ENCODE results near the gene SF1. TPM values are rescaled to one million over a fixed set of nuclear protein-coding genes. Genes with fewer than 3 reads are reported as not detected.

SF1 gene
- total RNA-seq, 1 donor from 2014 or later, result 269 TPM

DNA sequence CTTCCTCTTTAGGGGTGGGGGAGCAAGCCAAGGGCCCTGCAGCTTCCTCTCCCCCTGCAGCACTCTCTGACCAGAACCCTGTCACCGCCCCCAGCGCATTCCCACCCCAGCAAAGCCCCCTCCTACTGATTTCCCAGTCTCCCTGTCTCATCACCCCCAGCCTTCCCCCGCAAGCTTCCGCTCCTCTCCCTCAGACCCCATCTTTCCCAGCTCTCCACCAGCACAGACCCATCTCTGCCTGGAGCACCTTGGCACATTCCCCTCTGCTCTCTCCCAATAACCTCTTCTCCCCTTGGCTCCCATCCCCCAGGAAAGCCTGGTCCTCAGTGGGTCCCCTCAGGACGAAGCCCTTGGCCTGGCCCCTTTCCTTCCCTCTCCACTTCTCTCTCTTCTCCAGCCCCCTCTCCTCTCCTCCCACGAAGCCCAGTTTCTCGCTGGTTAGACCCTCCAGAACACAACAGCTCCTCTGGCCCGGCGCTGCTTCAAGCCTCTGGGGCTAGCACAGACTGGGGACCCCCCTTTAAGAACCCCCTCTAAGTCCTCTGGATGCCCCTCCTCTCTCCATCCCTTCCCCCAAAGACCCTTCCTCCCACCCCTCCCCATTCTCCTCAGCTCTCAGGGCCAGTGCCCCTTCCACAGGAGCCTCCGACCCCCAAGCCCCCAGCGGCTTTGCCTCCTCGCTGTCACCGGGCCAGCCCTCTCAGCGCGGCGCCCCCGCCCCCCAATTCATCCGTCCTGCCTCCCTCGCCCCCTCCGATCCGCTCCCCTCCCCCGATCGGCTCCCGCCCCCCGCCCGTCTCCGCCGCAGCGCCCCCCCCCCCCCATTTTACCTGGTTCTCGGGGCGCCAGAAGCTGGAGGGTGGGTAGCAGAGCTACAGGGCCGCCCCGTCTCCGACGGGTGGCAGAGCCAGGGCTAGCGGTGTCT is 55.9 kb downstream of the SF1 start:
- no peak overlapping the region for H3K4me3 ChIP-seq
- no peaks in the 10 kb centered on the region for H3K9me3 ChIP-seq
- peaks cover 9% of the 10 kb centered on the region for H3K4me1 ChIP-seq
- no peak for ATAC-seq
- no peaks in the 10 kb centered on the region for H3K36me3 ChIP-seq
- DNase-seq, result no peak
- intact Hi-C loops (cut with DNase I), result no loop called here
- peaks cover 48% of the 10 kb centered on the region for H3K27me3 ChIP-seq (ENCODE audit: low read depth)
- H3K27ac ChIP-seq, result no peak overlapping the region
- TF ChIP-seq CTCF (IDR thresholded peaks at IDR 0.05), result no peak

DNA sequence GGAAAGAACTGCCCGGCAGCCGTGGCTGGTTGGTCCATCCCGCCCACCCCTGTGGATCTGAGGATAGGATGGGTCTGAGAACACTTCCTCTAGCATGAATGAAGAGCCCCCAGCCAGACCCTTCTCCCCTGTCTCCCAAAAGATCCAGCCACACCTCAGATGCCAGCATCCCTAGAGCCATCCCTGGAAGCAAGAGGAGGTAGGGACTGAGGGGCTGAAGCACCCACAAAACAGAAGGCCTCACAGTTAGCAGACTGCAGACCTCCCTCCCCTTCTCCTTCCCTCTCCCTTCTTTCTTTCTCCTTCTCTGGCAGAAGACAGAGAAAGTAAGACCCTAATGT is 57.0 kb downstream of the SF1 start:
- Histone ChIP-seq H3K36me3 (no peaks in the 10 kb centered on the region), H3K27ac (no peak overlapping the region), H3K9me3 (no peaks in the 10 kb centered on the region), H3K27me3 (ENCODE audit: low read depth) (peaks cover 59% of the 10 kb centered on the region), H3K4me3 (no peak overlapping the region), H3K4me1 (peaks cover 9% of the 10 kb centered on the region)
- DNase-seq (no peak), ATAC-seq (no peak)
- no peak for TF ChIP-seq CTCF (IDR thresholded peaks at IDR 0.05)
- intact Hi-C loops (cut with DNase I), result no loop called here

GRCh38 chr11:64720640-64721358 is 57.5 kb downstream of the SF1 start:
- ATAC-seq (no peak), DNase-seq (no peak)
- no peak overlapping the region for H3K27ac ChIP-seq
- intact Hi-C loops (cut with DNase I), result no loop called here
- H3K4me1 ChIP-seq, result peaks cover 9% of the 10 kb centered on the region
- no peak overlapping the region for H3K4me3 ChIP-seq
- H3K27me3 ChIP-seq (ENCODE audit: low read depth), result peaks cover 64% of the 10 kb centered on the region
- no peaks in the 10 kb centered on the region for H3K36me3 ChIP-seq
- no peak for TF ChIP-seq CTCF (IDR thresholded peaks at IDR 0.05)
- H3K9me3 ChIP-seq, result no peaks in the 10 kb centered on the region

DNA sequence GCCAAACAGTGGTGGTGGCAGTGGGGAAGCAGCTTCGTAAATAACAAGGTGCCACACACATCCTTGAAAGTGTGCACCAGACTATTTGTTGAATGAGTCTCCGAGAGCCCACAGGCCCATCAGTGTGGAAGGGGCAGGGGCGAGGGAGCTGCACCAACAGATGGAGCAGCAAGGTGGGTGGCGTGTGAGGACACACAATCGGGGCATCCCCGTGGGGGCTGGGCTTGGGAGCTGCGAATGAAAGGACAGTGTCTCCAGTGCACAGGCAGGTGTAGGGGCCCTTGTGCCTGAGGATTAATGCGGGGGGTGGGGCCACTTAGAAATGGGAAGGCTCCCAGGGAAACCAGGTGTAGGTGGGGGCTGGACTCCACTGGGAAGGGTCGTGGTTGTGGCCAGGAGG is 58.2 kb downstream of the SF1 start:
- Histone ChIP-seq H3K4me3 (no peak overlapping the region), H3K36me3 (no peaks in the 10 kb centered on the region), H3K27me3 (ENCODE audit: low read depth) (peaks cover 70% of the 10 kb centered on the region), H3K27ac (no peak overlapping the region), H3K4me1 (peaks cover 9% of the 10 kb centered on the region), H3K9me3 (no peaks in the 10 kb centered on the region)
- ATAC-seq (no peak), DNase-seq (no peak)
- intact Hi-C loops (cut with DNase I), result no loop called here
- TF ChIP-seq CTCF (IDR thresholded peaks at IDR 0.05), result no peak

DNA sequence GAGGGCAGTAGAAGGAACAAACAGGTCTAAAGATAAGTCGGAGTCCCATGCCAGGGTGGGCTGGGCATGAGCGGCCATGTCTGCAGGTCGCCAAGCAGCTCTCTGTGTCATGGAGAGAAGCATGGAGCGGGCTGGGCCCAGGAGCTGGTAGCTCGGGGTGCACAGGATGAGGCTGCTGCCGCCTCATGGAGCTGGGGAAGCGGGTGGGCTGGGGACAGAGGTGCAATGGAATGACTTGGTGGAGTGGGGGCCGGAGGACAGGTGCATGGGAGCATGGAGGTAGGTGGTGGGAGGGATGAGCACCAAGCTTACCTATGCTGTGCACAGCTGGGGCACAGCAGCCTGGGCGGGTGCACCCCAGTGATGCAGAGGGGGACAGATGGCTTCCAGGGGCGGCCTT is 58.9 kb downstream of the SF1 start:
- H3K4me3 ChIP-seq, result no peak overlapping the region
- ATAC-seq (no peak), DNase-seq (no peak)
- no peak for TF ChIP-seq CTCF (IDR thresholded peaks at IDR 0.05)
- peaks cover 9% of the 10 kb centered on the region for H3K4me1 ChIP-seq
- intact Hi-C loops (cut with DNase I), result no loop called here
- H3K27ac ChIP-seq, result no peak overlapping the region
- no peaks in the 10 kb centered on the region for H3K9me3 ChIP-seq
- peaks cover 78% of the 10 kb centered on the region for H3K27me3 ChIP-seq (ENCODE audit: low read depth)
- H3K36me3 ChIP-seq, result no peaks in the 10 kb centered on the region
